Measurements from ENCODE around the gene IRAK2.

DNA sequence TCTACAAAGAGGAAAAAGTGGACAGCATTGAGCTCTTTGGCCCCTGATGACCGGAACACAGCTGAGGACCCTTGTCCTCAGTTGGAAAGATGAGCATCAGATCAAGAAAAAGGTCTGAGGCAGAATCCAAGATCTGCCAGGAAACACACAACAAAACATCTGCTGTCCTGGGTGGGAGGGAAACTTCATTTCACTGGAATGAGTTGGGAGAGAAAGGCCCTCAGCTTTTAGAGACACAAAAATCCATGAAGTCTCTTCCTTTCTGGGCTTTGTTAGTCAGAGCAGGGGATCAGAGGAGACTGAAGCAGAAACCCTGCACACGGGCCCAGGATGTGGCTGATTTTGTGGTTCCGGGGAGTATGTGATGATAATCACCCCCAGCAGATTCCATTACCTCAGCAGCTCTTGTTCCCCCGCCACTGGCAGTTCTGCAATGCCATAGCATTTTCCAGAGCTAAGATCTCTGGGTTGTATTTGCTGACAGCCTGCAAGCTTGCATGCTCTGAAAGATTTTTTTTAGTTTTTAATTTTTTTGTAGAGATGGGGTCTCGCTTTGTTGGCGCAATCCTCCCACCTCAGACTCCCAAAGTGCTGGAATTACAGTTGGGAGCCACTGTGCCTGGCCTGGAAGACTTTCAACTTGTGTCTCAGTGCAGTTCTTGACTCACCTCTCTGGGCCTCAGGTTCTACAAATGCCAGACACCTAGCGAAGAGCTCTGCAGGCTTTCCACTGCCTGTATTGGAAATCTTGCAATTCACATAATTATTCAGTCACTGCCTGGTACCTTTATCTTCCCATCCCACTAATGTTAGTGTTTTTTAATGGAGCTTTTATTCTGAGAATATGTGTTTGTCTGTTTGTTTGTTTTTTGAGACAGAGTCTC lies 77.7 kb downstream of the IRAK2 start:
- TF ChIP-seq, protein P1, sequence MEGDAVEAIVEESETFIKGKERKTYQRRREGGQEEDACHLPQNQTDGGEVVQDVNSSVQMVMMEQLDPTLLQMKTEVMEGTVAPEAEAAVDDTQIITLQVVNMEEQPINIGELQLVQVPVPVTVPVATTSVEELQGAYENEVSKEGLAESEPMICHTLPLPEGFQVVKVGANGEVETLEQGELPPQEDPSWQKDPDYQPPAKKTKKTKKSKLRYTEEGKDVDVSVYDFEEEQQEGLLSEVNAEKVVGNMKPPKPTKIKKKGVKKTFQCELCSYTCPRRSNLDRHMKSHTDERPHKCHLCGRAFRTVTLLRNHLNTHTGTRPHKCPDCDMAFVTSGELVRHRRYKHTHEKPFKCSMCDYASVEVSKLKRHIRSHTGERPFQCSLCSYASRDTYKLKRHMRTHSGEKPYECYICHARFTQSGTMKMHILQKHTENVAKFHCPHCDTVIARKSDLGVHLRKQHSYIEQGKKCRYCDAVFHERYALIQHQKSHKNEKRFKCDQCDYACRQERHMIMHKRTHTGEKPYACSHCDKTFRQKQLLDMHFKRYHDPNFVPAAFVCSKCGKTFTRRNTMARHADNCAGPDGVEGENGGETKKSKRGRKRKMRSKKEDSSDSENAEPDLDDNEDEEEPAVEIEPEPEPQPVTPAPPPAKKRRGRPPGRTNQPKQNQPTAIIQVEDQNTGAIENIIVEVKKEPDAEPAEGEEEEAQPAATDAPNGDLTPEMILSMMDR (IDR thresholded peaks at IDR 0.05): no peak
- TF ChIP-seq POLR2A (IDR thresholded peaks at IDR 0.05): no peak

Measured in right lobe of liver (tissue), 4 donors.